Left renal pelvis (tissue), 4 donors: Measurements from ENCODE around the gene MSI2. TPM values are rescaled to one million over a fixed set of nuclear protein-coding genes. Genes with fewer than 3 reads are reported as not detected.

Experiments used
- DNase-seq, 4 donors: peaks; one replicate each; pipeline ENCODE4 v3.0.0-alpha.2; 2013; ENCODE audit warnings: low read depth in 4 of 4, low spot score in 3 of 4
- polyA plus RNA-seq, 4 donors: library from polyadenylated mRNA; unstranded; fragments of 120-200 nt; gene quantifications; one replicate each; pipeline ENCODE4 v1.2.1, GENCODE V29; 2013; ENCODE audit not compliant: insufficient read length in 4 of 4

Gene MSI2
- polyA plus RNA-seq, 4 donors, result 46.8 to 107 (median 97.2) TPM

DNA sequence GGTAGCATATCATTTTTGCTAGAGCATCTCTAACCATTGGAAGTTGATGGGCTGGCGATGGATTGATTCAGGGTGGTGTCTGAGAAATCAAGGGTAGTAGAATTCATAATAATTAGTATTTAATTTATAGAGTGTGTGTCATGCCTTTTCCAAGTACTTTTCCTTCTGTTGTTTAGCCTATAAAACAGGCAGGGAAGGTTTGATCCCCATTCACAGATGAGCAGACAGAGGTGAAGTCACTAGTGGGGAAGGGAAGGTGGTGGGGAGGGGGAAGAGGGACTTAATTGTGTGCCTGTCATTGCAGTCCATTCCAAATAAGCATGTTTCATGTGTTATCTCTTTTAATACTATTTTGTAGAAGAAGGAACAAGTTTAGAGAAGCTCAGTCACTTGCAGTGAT lies 131.3 kb downstream of the MSI2 start:
- DNase-seq, result no peak

DNA sequence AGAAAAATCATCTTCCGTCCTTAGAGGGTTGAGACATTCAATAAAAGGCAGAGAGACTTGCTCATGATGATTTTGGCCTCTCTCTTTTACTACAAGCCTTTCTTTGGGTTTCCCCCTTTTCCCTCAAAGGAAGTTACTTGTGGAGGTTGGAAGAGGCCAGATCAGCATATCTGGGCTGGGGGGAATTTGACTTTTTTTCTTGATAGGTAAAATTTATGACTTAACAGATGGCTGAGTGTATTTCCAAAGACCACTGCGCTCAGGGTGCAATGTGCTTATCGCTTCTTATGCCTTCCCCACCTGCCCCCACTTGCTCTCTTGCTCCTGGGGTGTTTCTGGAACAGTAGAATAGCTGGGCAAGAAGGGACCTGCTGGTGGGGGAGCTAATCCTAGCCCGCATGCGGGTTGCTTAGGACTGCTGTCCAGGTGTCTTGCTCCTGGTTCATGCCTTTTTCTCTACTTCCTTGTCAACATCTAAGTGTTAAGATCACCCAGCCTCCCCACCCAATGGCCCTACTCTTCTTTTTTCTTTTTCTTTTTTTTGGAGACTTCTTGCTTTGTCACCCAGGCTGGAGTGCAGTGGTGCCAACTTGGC lies 131.9 kb downstream of the MSI2 start:
- no peak for DNase-seq

DNA sequence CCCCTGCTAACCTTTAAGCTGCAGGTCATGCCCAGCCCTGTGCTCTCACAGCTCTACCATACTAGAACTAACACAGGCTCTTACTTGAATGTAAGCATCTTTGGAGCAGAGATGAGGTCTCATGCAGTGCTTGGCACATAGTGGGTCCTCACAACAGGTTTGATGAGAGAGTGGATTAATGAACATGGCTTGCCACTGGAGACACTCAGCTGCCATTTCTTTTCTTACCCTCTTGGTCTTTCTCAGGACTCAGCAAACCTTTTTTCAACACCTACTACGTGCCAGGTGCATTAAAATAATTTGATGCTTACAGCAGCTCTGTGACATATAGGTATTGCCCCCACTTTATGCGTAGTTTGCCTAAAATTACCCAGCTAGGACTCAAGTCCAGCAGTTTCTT lies 133.2 kb downstream of the MSI2 start:
- no peak for DNase-seq

DNA sequence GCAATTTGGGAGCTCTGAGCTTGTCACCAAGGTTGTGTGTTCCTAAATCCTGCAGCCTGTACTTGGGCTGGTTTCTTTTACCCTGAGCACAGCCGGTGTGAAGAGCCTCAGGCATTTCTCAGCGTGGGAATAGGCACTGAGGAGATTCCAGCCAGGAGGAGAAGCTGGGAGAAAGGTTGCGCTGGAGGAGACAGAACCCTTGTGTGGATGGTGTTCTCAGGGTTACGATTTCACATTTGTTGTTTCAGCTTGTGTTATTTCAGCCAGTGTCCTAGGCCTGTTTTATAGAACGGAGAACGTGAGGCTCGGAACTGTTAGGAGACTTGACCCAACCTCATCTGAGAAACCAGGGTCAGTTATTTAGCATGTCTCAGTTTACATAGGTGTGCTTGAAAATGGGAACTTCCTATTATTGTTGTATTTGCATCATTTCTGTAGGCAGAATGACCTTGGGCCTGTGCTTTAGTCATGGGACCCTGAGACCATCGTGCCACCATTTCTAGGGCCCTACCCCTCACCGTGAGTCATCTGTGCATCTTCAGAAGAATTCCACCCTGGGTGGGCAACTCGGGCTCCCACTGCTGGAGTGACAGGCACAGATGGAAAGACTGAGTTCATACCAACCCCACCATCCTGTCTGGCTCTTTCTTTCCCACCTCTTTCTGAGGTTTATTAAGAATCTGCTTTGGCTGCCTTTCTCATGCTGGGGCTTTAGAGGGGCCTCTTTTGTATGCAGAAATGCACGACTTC lies 134.9 kb downstream of the MSI2 start:
- no peak for DNase-seq

DNA sequence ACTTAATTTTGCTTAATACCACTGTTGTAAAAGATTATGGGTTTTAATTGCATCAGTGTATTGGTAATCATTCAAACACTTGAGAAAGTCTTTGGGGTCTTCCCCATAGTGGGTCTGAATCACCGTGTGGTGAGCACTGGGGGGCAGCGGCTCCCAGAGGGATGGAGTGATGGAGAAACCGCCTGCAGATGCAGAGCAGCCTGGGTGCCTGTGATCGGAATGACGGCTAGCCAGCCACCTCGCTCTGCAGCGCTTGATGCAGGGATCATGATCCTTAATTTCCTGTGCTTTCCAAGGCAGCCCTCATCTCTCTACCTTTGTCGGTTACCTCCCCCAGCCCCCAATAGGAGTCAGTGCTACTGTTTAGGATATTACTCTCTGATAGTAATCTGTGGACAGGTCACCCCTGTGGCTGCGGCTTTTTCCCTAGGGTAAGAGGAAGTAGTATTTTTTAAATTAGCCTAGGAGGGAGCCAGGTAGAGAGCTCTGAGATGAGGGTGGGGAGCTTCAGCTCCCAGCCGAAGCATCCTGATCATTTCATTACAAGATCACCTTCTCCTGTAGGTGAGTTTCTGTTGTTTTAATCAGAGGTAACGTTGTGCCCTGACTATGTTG lies 135.6 kb downstream of the MSI2 start:
- DNase-seq, result no peak

DNA sequence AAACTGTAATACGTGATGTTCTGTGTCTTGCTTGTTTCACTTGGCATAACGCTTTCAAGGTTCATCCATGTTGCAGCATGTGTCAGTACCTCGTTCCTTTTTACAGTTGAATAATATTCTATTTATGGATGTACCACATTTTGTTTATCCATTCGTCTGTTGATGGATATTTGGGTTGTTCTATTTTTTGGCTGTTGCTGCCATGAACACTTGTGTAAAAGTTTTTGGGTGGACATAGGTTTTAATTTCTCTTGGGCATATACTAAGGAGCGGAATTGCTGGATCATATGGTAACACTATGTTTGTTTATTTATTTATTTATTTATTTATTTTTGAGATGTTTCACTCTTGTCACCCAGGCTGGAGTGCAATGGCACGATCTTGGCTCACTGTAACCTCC lies 137.0 kb downstream of the MSI2 start:
- DNase-seq, result no peak

DNA sequence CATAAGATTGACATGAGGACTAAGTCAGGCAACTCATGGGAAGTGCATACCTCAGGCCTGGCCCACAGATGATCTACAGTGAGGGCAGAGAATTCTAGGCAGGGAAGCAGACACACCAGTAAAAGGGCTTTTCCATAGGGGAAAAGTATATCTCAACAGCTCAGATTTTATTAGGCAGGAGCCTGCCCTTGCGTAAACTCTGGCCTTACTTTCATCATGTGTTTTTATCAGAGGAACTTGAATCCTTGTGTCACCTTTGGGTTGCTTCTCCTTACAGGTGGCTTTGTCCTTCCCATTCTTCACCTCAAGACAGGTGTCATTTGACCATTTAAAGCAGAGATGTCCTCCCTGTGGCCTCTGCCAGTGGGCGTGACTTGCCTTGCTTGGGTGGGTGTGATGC lies 138.1 kb downstream of the MSI2 start:
- DNase-seq, result no peak

DNA sequence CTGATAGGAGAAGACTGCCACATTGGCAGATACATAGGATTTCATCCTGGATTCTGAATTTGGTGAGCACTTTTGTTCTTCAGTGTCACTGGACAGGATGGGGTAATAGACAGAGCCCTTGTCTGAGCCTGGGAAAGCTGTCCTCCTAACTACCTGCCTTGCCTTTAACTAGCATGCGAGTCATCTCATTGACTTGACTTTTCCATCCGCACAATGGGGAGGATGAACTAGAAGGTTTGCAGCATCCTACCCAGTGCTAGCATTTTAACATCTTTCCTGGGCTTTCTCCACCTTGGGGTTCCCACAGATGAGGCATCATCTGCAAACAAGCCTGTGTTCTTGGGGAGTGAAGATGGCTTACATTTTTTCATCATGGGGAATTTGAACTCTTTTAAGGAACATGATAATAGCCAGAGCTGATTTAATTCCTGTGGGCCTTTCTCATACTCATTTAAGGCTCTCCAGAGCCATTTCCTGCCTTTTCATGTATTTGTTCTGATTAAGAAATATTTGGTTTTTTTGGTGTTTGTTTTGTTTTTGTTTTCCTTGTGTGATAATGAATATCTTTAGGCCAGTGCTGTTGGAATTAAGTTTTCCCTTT lies 139.5 kb downstream of the MSI2 start:
- no peak for DNase-seq

DNA sequence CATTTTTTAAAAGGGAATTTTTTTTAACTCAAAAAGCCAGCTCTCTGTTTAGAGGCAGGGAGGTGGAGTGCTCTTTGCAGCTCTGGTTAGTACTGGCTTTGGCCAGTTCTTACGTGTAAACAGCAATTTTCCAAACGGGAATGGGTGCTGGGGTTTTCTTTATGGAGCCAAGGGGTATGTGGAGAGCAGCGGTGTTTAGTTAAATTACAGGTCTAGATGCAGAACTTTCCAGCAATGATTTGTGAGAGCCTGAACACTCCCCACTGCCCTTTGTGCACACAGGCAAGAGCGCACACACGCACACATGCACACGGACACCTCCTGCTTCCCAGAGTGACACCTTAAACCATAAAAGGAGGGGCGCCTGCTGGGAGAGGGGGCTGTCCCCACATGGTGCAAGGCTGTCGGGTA lies 140.2 kb downstream of the MSI2 start:
- peak in 2 of 4 donors; percentile 53 to 69 for DNase-seq

DNA sequence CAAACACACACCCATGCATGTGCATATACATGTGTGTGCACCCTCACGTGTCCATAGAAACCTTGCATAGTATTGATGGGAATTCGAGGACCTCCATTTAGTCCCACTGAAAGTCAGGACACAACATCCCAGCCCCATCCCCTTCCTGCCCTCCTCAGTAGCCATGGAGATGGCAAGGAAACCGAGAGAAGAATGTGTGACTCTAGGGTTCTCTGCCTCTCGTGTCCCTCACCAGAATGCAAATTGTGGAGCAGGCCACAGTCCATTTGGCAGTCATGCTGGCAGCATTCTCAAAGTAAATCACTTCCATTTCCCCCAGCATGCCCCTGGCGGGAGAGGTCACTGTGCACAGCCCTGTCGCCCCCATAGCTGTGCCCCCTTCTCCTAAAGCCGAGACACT lies 141.1 kb downstream of the MSI2 start:
- DNase-seq, result no peak

DNA sequence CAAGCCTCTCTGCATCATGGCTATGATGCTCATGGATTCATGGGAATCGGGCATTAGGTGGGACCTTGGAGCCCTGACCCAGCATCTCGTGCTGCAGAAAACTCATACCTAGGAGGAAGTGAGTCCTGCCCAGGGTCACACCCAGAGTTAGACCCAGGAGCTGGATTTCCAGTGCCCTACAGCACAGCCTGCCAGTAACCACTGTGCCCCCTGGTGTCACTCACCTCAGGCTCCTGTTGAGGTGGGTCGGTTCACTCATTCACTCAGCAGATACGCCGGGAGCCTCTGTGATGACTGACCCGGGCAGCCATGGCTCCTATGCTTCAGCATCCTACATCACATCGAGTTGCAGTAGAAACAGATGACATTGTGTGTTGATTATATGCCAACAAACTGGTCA lies 143.4 kb downstream of the MSI2 start:
- DNase-seq, result no peak

DNA sequence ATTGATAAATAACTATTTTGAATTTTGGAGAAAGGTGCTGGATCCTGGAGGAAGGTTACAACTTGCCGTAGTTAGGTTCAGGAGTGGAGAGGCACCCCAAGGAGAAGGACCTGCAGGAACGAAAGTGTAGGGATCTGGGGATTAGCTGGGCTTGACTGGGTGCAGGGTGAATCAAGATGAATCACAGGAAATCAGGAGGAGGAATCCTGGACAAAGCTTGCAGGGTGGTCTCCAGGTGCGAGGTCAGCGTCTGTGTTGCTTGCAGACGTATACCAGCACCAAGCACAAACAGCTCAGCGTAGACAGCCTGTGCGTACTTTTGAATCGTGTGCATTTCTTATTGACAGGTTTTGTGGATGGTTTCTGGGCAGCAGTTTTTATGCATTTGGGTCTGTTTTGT lies 144.3 kb downstream of the MSI2 start:
- no peak for DNase-seq

DNA sequence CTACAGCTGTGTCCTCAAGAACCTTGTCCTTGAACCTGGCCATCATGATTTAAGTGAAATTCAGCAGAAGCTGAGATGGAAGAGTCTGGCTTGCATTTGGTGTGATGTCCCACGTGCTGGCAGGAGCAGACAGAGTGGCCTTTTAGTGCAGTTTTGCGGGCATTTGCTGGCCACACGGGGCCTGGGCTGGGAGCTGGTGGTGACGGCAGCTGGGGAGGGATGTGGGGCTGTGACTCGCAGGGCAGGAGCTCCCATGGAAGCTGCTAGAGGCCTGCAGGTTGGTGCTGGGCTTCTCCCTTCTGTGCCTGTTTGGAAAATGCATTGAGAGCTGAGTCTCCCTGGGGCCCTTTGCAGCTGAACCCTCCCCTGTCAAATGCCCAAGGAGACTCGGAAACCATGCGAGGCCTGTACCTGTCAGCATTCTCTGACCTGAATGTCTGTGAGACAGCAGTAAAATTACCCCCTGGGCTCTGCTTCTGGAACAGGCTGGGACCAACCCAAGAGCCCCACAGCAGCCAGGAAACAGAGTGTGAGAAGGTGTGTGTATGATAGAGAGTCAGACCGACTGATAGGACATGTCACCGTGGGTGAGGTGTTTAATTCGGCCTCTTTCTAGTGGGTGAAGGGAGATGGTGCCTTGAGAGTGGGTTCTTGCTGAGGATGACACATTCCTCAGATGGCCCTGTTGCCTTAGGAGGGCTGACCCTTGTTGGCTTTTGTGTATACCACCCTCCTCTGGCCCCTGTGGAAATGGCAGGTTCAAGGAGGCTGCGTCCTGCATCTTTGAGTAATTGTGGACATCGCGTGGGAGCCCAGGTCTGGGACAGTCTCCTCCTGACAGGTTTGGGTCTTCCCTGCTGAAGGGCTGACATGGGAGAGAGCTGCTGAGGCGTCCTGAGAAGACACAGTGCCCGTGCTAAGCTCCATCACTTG lies 145.5 kb downstream of the MSI2 start:
- no peak for DNase-seq

DNA sequence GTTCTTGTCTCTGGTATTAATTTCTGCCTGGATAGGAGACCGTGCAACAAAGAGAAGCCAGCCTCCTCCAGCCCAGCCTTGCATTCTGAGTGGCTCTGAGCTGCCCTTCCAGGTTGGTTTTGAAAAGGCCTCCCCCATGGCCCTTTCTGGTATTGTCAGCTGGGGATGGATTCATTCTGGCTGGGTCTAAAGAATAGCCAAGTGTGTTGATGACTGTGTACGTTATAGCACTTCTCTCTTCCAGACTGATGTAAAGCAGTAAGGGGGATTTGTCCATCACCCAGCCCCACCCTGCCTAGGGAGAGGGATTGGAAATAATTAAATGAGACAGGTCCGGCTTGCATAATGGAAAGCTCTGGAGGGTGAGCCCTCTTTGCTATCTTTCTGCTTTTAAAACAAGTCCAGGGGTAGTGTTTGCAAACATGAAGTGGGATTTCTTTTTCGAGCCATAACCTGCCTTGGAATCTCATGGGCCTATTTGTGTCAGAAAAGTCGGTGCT lies 146.4 kb downstream of the MSI2 start:
- DNase-seq, result no peak

DNA sequence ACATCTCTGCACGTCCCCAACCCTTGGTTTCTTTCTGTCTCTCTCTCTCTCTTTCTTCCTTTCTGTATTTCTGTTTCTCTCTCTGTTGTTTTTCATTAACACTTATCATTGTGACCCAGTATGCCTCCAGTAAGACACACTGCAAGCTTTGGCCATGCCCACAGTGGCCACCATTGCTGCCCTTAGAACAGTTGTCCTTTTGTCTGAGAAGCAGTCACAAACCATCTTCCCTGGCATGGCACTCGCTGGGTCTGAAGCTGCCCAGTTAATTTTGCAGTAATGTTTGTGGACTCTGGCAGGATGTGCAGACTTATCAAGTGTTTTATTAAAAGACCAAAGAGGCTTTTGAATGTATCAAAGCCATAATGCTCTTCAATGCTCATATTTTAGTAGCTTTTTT lies 146.9 kb downstream of the MSI2 start:
- DNase-seq, result no peak

DNA sequence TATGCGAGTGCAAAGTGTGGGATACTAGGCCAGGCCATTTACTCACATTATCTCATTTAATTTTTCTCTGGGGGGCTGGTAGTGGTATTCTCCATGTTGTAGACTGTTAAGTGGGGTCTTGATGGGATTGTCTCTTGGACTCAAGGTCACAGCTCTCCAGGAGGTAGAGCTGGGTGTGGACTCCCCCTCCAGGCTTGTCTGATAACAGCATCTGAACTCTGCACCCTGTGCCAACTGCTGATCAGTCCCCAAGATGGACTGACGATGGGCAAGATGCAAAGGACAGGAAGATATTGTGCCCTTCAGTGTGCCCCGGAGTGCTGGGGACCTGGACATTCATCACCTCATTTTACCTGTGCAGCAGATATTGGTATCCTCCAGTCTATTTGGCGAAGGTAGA lies 147.8 kb downstream of the MSI2 start:
- DNase-seq, result no peak

DNA sequence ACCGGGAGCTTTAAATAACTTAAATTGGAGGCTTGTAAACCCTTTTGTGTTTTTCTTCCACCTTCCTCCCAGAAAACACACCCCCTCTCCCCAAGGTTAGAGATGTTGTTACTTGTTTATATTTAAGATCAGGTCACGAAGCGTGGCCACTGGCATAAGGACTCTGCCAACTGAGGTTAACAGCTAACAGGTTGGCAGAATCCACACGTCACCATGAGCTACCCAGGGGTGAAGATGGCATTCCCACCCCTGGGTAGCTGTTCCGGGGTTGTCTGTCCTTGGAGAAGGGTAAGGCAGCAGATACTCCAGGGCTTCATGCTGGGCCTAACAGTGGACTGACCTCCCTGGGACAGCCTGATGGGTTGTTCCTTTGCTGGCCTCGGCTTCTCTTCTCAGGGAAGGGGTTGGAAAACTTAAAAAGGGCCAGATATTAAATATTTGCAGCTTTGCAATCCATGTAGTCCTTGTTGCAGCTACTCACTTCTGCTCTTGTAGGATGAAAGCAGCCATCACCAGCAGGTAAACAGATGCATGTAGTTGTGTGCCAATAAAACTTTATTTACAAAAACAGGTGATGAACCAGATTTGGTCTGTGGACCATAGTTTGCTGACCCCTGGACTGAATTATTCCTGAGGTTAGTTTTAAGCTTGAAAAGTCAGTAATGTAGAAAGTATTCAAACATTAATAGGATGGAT lies 148.6 kb downstream of the MSI2 start:
- no peak for DNase-seq

DNA sequence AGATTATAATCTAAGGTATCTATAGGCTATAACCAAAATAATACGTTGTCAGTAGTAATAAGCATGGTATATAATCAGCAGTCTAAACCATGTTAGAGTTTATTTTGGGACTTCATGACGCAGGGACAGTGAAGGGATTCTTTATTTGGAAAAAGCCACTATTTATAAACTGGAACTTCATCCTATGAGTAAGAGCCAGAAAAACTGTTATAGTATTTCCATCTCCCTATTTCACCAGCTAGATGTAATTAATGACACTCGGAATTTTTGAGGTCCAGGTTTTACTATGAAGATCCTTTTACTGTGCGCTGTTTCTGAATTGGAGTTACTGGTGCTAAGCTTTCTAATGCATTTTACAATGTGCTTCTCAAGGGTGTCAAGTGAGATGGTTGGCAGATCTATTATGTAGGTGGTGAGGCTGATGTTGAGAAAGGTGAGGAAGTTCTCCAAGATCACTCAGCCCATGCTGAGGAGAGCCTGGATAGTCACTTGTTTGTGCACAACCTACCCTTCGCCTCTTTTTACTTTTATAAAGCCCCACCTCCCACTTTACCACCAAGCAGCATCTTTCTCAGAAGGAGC lies 149.3 kb downstream of the MSI2 start:
- no peak for DNase-seq

DNA sequence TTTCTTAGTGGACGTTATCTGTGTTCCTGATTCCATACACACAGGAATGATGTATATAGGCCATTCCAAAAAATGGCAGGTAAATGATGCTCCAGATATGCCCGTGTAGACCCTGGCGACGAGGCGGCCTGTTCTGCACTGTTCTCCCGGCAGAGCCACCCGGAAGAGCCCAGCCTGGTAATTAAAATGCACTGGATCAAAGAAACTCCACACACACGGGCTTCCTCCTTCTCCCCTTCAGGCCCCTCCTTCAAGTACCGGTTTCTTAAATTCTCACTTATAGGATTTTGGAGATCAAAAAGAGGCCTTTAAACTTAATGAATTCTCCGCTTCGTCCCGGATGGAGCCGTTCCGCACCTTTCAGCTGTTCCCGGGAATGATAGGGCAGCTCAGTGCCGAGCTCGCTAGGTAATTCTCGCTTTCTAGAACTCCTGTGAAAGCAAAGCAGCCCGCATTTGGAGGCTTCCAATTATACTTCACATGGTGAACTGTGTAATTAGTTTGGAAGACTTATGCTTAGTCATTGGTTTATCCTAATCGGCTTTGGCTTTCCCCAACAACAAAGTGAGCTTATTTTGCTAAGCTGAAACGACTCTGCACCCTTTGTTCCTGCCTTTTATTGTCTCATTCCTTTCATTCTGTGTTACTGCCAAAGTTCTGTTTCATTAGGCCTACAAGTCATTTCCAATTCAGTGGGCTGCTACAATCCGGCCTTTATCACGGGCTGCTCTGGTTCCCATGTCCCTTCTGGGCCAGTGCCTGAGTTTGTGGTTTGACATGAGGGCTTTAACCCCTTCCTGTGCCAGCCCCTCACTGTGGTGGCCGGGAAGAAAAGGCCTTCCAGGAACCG lies 150.0 kb downstream of the MSI2 start:
- peak in 2 of 4 donors; percentile 63 to 73 for DNase-seq
